Cortex of kidney (tissue), 1 donor: ENCODE data around the gene HBM.
"Not testable (repeated sequence)": the region's sequence is repeated elsewhere in the genome, so short reads cannot be mapped to it uniquely, and the experiment has no call there.

Source experiments
- DNase-seq: peaks from one replicate; lab custom pipeline; 2025; lab: John Stamatoyannopoulos, UW

Gene HBM

GRCh38 chr16:165539-166374 is at the start of gene HBM:
HBM (plus strand) TSS chr16:165978; CDS start chr16:165998, 20 bp downstream.
- no peak for DNase-seq

- DNase-seq: no peak
Measured at GRCh38 chr16:116015-116414, 49.8 kb upstream of the HBM start.

- DNase-seq: no peak
Measured at GRCh38 chr16:117379-118365, 48.1 kb upstream of the HBM start.

- no peak for DNase-seq
Measured at GRCh38 chr16:118857-119256, 46.9 kb upstream of the HBM start.

- DNase-seq: no peak
Measured at GRCh38 chr16:119295-119694, 46.5 kb upstream of the HBM start.

GRCh38 chr16:119835-120491 is 45.8 kb upstream of the HBM start:
- no peak for DNase-seq

GRCh38 chr16:120756-121155 is 45.0 kb upstream of the HBM start:
- no peak for DNase-seq

GRCh38 chr16:122361-122760 is 43.4 kb upstream of the HBM start:
- no peak for DNase-seq

GRCh38 chr16:123558-124350 is 42.0 kb upstream of the HBM start:
- not testable (repeated sequence) for DNase-seq

- no peak for DNase-seq
Measured at GRCh38 chr16:125011-125410, 40.8 kb upstream of the HBM start.

- DNase-seq: no peak
Measured at GRCh38 chr16:129075-129474, 36.7 kb upstream of the HBM start.

- no peak for DNase-seq
Measured at GRCh38 chr16:130533-131173, 35.1 kb upstream of the HBM start.

- DNase-seq: no peak
Measured at GRCh38 chr16:132120-132519, 33.7 kb upstream of the HBM start.

- no peak for DNase-seq
Measured at GRCh38 chr16:133716-134115, 32.1 kb upstream of the HBM start.

GRCh38 chr16:138049-138417 is 27.7 kb upstream of the HBM start:
- no peak for DNase-seq

- DNase-seq: no peak
Measured at GRCh38 chr16:140175-140857, 25.5 kb upstream of the HBM start.

- no peak for DNase-seq
Measured at GRCh38 chr16:142405-142967, 23.3 kb upstream of the HBM start.

- DNase-seq: no peak
Measured at GRCh38 chr16:143047-143446, 22.7 kb upstream of the HBM start.

GRCh38 chr16:143456-143855 is 22.3 kb upstream of the HBM start:
- DNase-seq: no peak

GRCh38 chr16:144797-145252 is 21.0 kb upstream of the HBM start:
- no peak for DNase-seq
